Testis (tissue), 3 donors: ENCODE data around the gene CDC42BPB. TPM values are rescaled to one million over a fixed set of nuclear protein-coding genes. Genes with fewer than 3 reads are reported as not detected.

Experiments used
- DNase-seq: peaks from one replicate; pipeline ENCODE4 v3.0.0-alpha.2; 2019
- H3K27ac ChIP-seq, 2 donors: fragments of 200-600 bp; sonication (generic); one replicate each; pipeline ENCODE4 v1.5.1; 2019
- H3K27me3 ChIP-seq: fragments of 200-600 bp; sonication (generic); one replicate; pipeline ENCODE4 v1.5.1; 2019
- H3K36me3 ChIP-seq: fragments of 200-600 bp; sonication (generic); one replicate; pipeline ENCODE4 v1.5.1; 2017; ENCODE audit warnings: low read depth; ENCODE audit errors: missing control alignments
- H3K4me1 ChIP-seq: fragments of 200-600 bp; sonication (generic); one replicate; pipeline ENCODE4 v1.5.1; 2019
- H3K4me3 ChIP-seq, 2 donors: fragments of 200-600 bp; sonication (generic); one replicate each; pipeline ENCODE4 v1.5.1; 2017 to 2019
- H3K9me3 ChIP-seq: fragments of 200-600 bp; sonication (generic); one replicate; pipeline ENCODE4 v1.5.1; 2017
- POLR2A ChIP-seq: fragments of 450-650 bp; IDR thresholded peaks from one replicate; pipeline ENCODE4 v1.6.1; 2017; ENCODE audit warnings: antibody characterized with exemption, mild to moderate bottlenecking, moderate library complexity
- WGBS, 2 donors: methylation state at CpG; one replicate each; pipeline ENCODE4 v1.1.5; 2018; 5-methylcytosine and 5-hydroxymethylcytosine counted together
- intact Hi-C: fragments of 100-400 bp; cut with DNase I; formaldehyde crosslinking; loops from one replicate; pipeline ENCODE4 v1.15.1; 2023; ENCODE audit warnings: low total_unique reads
- polyA plus RNA-seq: library from polyadenylated mRNA; stranded (reverse); fragments of 350-450 nt; fragmentation: Illumina TruSeq; extraction: RNeasy Lipid Tissue Mini Kit (QIAGEN cat#74804); gene quantifications from one replicate; pipeline ENCODE4 v1.2.3, GENCODE V29; 2014; ENCODE audit warnings: low read depth, low replicate concordance; ENCODE audit not compliant: insufficient read depth
- total RNA-seq, 2 donors: library from RNA; depleted of rRNA; stranded (reverse); fragments of >200 nt; gene quantifications; one replicate each; pipeline ENCODE4 v1.2.3, GENCODE V29; 2016
- TF ChIP-seq, protein P1 (sequence below), 3 experiments: fragments of 450-650 bp in 2 of 3; fragments of 200-600 bp in 1 of 3; sonication (generic) in 1 of 3; IDR thresholded peaks; one replicate each; pipeline ENCODE4 v1.5.1; 2016 to 2019; ENCODE audit warnings: antibody characterized with exemption in 3 of 3, mild to moderate bottlenecking in 2 of 3, moderate library complexity in 1 of 3

The CDC42BPB gene
- total and polyA plus RNA-seq, 3 donors from 2014 or later: 90.3 to 216 (median 201) TPM

DNA sequence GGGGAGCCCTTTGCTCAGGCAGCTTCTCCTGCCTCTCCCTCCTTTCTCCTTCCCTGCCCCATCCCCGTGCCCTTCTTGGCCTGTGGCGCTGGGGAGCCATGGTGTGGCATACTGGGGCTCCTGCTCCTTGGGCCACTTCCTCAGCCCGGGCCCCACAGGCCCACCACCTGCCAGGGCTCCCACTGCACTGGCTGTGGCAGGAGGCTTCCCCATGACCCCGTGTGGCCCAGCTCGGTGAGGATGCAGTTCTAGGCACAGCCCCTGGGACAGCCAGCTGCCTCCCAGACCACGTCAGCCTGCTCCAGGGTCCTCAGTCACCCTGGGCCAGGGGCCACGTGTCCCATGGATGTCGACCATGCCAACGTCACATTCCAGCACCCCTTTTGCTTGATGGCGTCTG is 147.9 kb downstream of the CDC42BPB start:
- WGBS, 2 donors: 88 to 96% methylated on average over 10 of the region's 10 CpGs
- no peak for DNase-seq
- H3K4me3 ChIP-seq: no peak overlapping the region
- H3K27ac ChIP-seq: no peak overlapping the region
- no peak for TF ChIP-seq POLR2A
- TF ChIP-seq, protein P1, sequence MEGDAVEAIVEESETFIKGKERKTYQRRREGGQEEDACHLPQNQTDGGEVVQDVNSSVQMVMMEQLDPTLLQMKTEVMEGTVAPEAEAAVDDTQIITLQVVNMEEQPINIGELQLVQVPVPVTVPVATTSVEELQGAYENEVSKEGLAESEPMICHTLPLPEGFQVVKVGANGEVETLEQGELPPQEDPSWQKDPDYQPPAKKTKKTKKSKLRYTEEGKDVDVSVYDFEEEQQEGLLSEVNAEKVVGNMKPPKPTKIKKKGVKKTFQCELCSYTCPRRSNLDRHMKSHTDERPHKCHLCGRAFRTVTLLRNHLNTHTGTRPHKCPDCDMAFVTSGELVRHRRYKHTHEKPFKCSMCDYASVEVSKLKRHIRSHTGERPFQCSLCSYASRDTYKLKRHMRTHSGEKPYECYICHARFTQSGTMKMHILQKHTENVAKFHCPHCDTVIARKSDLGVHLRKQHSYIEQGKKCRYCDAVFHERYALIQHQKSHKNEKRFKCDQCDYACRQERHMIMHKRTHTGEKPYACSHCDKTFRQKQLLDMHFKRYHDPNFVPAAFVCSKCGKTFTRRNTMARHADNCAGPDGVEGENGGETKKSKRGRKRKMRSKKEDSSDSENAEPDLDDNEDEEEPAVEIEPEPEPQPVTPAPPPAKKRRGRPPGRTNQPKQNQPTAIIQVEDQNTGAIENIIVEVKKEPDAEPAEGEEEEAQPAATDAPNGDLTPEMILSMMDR (IDR thresholded peaks at IDR 0.05): no peak
- H3K27me3 ChIP-seq: no peaks in the 10 kb centered on the region
- no peaks in the 10 kb centered on the region for H3K9me3 ChIP-seq
- H3K4me1 ChIP-seq: no peaks in the 10 kb centered on the region
- intact Hi-C loops: no loop called here
- no peaks in the 10 kb centered on the region for H3K36me3 ChIP-seq

DNA sequence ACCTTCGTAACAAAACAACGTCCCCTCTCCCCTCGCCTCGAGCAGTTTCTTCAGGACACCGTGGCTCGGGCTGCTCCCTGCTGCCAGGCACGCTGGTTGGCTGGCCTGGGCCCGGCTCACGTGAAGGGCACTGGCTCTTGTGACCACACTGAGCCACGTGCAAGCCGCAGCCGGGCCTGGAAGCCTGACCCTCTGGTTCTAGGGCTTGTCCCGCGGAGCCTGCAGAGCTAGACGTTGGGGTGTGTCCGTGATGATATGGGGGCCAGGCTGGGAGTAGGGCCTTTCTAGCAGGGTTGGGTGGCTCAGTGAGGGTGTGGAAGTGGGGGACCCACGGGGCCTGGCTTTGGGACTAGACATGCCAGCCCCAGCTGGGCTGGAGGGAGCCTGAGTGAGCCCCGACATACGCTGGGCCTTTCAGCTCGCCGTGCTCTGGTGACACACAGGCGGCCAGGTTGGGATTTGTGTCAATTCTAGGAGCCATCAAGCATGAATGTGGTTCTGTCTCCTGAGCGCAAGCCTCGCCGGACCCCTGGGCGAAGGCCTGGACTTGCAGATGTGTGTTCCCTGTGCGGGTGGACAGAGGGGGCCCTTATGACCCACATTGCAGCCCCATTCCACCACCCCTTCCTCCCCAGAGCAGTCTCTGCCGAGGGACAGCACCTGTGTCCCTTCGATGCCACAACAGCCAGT is 148.4 kb downstream of the CDC42BPB start:
- no peaks in the 10 kb centered on the region for H3K4me1 ChIP-seq
- H3K36me3 ChIP-seq: no peaks in the 10 kb centered on the region
- intact Hi-C loops: no loop called here
- H3K27me3 ChIP-seq: no peaks in the 10 kb centered on the region
- no peak for TF ChIP-seq POLR2A
- TF ChIP-seq, protein P1 (IDR thresholded peaks at IDR 0.05): no peak
- no peaks in the 10 kb centered on the region for H3K9me3 ChIP-seq
- WGBS, 2 donors: 94 to 96% methylated on average over 11 to 29 of the region's 29 CpGs
- H3K27ac ChIP-seq: no peak overlapping the region
- no peak for DNase-seq
- H3K4me3 ChIP-seq: no peak overlapping the region

DNA sequence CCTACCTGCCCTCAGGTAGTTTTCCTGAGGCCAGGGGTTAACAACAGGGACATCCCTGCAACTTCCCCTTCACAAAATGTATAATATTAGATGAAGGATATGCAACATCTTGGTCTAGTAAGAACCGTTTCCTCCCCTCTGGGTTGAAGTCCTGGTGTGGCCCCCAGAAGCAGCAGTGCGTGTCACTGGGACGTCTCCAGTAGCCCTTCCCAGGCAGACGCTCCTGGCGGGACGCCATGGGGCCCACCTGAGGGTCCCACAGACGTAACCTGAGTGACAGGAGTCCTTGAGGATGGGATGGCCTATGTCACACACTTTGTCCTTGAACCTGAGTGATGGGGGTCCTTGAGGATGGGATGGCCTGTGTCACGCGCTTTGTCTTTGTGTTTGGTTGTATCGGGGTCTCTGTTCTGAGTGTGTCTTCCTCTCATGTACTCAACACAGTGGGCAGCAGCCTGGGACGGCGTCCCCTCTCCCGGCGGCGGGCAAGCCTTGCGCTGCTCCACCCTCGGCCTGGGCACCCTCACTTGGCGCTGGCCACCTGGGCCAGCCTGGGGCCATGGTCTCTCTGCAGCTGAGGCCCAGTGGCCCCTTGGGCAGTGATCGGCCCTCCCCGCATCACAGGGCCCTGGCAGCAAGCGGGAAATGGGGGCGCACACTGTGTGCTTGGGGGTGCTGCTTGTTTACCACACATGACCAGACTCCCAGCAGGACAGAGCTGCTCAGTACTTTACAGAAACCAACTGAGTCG is 149.2 kb downstream of the CDC42BPB start:
- H3K4me3 ChIP-seq: no peak overlapping the region
- intact Hi-C loops: no loop called here
- H3K9me3 ChIP-seq: no peaks in the 10 kb centered on the region
- no peak for DNase-seq
- H3K27me3 ChIP-seq: no peaks in the 10 kb centered on the region
- TF ChIP-seq, protein P1 (IDR thresholded peaks at IDR 0.05): no peak
- TF ChIP-seq POLR2A: no peak
- H3K4me1 ChIP-seq: no peaks in the 10 kb centered on the region
- no peaks in the 10 kb centered on the region for H3K36me3 ChIP-seq
- H3K27ac ChIP-seq: no peak overlapping the region
- 94 to 96% methylated on average over 14 to 23 of the region's 23 CpGs for WGBS, 2 donors

DNA sequence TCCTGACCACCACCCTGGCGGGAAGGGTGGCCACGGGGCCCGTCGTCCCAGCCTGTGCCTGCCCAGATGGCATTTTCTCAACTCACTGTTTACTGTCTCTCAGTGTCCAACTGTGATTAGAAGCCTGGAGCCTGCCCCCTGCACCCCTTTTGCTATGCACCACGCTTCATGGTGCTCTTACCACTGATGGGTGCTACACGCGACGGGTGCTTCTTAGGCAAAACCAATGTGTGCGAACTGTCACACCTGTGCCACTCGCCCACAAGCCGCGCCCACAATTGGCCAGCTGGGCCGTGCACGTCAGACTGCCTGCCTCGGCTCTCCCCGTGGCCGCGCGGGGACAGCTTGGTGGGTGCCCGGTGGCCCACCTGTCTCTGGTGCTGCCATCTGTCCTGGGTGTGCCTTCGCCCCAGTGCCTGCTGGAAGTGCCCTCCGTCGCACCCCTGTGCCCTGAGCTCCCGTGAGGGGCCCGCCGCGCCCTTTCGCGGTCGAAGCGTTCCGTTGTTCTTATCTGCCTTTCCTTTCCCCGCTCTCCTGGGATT is 150.0 kb downstream of the CDC42BPB start:
- Histone ChIP-seq H3K4me3 (no peak overlapping the region), H3K36me3 (no peaks in the 10 kb centered on the region), H3K9me3 (no peaks in the 10 kb centered on the region), H3K4me1 (no peaks in the 10 kb centered on the region), H3K27me3 (no peaks in the 10 kb centered on the region), H3K27ac (no peak overlapping the region)
- 94 to 95% methylated on average over 19 to 33 of the region's 33 CpGs for WGBS, 2 donors
- intact Hi-C loops: no loop called here
- DNase-seq: no peak
- TF ChIP-seq, protein P1 (IDR thresholded peaks at IDR 0.05): no peak
- no peak for TF ChIP-seq POLR2A
